ENCODE results near the gene MERTK.

DNA sequence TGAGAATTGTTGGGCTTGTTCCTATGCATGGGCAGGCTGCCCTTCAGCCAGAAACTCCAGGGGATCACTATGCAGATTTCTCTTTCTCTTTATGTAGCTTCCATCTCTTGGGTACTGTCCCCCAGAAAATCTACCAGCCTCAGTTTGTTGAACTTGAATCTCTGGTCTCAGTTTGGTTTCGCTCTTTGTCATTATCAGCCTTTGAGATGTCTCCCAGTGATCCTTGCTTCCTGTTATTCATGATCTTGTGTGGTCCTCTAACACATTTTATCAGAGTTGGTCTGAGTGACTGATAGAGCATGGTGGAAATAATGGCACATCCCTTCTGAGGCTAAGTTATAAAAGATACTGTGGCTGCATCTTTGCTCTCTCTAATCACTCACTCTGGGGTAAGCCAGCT lies 164.5 kb downstream of the MERTK start:
- TF ChIP-seq SP4 (IDR thresholded peaks at IDR 0.05; ENCODE audit: low read length), result no peak
- TF ChIP-seq, protein P1, sequence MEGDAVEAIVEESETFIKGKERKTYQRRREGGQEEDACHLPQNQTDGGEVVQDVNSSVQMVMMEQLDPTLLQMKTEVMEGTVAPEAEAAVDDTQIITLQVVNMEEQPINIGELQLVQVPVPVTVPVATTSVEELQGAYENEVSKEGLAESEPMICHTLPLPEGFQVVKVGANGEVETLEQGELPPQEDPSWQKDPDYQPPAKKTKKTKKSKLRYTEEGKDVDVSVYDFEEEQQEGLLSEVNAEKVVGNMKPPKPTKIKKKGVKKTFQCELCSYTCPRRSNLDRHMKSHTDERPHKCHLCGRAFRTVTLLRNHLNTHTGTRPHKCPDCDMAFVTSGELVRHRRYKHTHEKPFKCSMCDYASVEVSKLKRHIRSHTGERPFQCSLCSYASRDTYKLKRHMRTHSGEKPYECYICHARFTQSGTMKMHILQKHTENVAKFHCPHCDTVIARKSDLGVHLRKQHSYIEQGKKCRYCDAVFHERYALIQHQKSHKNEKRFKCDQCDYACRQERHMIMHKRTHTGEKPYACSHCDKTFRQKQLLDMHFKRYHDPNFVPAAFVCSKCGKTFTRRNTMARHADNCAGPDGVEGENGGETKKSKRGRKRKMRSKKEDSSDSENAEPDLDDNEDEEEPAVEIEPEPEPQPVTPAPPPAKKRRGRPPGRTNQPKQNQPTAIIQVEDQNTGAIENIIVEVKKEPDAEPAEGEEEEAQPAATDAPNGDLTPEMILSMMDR (IDR thresholded peaks at IDR 0.05; ENCODE audit: control extremely low read depth in 1 of 3, insufficient read depth in 1 of 3, low read depth in 1 of 3, low read length in 3 of 3), result no peak
- TF ChIP-seq, protein P2, sequence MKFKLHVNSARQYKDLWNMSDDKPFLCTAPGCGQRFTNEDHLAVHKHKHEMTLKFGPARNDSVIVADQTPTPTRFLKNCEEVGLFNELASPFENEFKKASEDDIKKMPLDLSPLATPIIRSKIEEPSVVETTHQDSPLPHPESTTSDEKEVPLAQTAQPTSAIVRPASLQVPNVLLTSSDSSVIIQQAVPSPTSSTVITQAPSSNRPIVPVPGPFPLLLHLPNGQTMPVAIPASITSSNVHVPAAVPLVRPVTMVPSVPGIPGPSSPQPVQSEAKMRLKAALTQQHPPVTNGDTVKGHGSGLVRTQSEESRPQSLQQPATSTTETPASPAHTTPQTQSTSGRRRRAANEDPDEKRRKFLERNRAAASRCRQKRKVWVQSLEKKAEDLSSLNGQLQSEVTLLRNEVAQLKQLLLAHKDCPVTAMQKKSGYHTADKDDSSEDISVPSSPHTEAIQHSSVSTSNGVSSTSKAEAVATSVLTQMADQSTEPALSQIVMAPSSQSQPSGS (IDR thresholded peaks at IDR 0.05; ENCODE audit: low read length), result no peak
- no peak for TF ChIP-seq SP2 (IDR thresholded peaks at IDR 0.05; ENCODE audit: low read length)
- TF ChIP-seq EP300 (IDR thresholded peaks at IDR 0.05; ENCODE audit: borderline replicate concordance in 1 of 2, low read depth in 2 of 2, low read length in 2 of 2), result no peak
- TF ChIP-seq POLR2A (IDR thresholded peaks at IDR 0.05; ENCODE audit: control extremely low read depth in 1 of 2, low read depth in 2 of 2, low read length in 2 of 2), result no peak
- TF ChIP-seq, protein P3, sequence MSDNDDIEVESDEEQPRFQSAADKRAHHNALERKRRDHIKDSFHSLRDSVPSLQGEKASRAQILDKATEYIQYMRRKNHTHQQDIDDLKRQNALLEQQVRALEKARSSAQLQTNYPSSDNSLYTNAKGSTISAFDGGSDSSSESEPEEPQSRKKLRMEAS (IDR thresholded peaks at IDR 0.05), result no peak

All from H1 (cell line).